Stimulated activated CD4-positive, alpha-beta T cell treated with anti-CD3 and anti-CD28 coated beads, Interleukin-12 subunit alpha, Interleukin-12 subunit beta, amount 100 ng/mL, for 4 hours (primary cell): ENCODE measurements around the gene STX5.
"Not testable (repeated sequence)": the region's sequence is repeated elsewhere in the genome, so short reads cannot be mapped to it uniquely, and the experiment has no call there.

Source experiments
- DNase-seq: peaks from one replicate; pipeline ENCODE4 v3.0.0-alpha.2; 2020

The STX5 gene

GRCh38 chr11:62854013-62854824 lies 22.4 kb upstream of the STX5 start:
- DNase-seq, result no peak

DNA sequence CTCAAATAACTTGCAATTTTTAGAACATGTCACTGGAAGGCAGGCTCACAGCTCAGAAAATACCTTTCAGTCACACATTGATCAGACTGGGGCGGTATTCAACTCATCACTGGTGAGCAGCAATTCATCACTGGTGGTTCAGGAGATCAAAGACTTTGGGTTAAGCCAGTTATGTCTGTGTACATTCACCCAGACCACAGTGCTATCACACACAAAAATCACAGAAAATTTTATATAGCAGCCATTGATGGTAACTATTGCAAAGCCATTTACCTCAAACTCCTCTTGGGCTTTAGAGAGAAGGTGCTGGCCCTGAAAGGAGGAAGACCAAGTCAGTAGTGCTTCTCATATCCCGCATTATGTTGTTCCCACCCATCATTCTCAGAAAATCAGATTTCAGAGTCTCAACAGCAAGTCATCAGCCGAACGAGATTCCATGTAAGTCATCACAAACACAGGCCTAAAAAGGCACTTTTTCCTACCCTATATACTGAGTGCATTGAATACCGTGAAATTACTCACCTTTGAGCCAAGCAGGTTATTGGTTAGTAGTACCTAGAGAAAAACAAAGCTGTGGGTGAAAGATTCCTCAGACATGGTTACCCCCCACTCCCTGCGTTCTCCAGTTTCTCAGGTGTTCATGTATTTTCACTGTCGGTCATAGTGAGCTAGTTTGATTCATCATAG lies 21.6 kb upstream of the STX5 start:
- no peak for DNase-seq

GRCh38 chr11:62852523-62853188 lies 20.8 kb upstream of the STX5 start:
- DNase-seq, result no peak

GRCh38 chr11:62851807-62852522 lies 20.1 kb upstream of the STX5 start:
- DNase-seq, result no peak

- no peak for DNase-seq
Observed at GRCh38 chr11:62850911-62851806, 19.3 kb upstream of the STX5 start.

GRCh38 chr11:62847767-62848314 lies 16.0 kb upstream of the STX5 start:
- no peak for DNase-seq

GRCh38 chr11:62846177-62846576 lies 14.3 kb upstream of the STX5 start:
- DNase-seq, result no peak

- no peak for DNase-seq
Observed at GRCh38 chr11:62844154-62844553, 12.3 kb upstream of the STX5 start.

DNA sequence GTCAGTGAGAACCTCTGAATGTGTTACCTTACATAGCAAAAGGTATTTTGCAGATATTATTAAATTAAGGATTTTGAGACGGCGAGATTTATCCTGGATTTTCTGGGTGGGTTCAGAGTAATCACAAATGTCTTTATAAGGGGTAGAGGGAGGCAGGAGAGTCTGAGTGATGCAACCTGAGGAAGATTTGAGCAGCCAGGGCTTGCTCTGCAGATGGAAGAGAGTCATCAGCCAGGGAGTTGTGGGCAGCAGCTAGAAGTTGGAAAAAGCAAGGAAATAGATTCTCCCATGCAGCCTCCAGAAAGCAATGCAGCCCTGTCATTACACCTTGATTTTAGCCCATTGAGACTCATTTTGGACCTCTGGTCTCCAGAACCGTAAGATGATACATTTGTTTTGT lies 11.6 kb upstream of the STX5 start:
- DNase-seq, result no peak

DNA sequence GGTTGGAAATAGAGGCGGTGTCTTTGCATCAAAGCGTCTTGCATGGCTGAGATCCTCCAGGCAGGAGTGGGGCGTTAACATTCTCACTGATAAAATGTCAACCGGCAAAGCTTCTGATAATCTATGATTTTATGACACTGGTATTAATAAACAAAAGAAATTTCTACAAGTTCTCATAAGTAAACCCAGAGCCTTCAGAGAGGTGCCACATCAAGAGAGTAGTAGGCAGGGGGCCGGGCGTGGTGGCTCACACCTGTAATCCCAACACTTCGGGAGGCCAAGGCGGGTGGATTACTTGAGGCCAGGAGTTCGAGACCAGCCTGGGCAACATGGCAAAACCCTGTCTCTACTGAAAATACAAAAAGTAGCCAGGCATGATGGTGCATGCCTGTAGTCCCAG lies 11.0 kb upstream of the STX5 start:
- DNase-seq, result not testable (repeated sequence)

- peak; percentile 61 for DNase-seq
Observed at GRCh38 chr11:62842171-62842741, 10.4 kb upstream of the STX5 start.

- peak; percentile 63 for DNase-seq
Observed at GRCh38 chr11:62841361-62842170, 9.7 kb upstream of the STX5 start.

DNA sequence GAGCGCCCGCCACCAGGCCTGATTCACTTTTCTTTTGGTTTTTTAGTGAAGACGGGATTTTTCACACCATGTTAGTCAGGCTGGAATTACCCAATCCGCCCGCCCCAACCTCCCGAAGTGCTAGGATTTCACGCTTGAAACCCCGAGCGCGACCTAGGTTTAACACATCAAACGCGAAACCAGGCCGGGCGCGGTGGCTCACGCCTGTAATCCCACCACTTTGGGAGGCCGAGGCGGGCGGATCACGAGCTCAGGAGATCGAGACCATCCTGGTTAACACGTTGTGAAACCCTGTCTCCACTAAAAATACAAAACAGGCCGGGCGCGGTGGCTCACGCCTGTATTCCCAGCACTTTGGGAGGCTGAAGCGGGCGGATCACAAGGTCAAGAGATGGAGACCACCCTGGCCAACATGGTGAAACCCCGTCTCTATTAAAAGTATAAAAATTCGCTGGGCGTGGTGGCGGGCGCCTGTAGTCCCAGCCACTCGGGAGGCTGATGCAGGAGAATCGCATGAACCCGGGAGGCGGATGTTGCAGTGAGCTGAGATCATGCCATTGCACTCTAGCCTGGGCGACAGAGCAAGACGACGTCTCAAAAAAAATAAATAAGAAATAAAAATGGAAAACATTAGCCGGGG lies 9.0 kb upstream of the STX5 start:
- peak; percentile 75 for DNase-seq

DNA sequence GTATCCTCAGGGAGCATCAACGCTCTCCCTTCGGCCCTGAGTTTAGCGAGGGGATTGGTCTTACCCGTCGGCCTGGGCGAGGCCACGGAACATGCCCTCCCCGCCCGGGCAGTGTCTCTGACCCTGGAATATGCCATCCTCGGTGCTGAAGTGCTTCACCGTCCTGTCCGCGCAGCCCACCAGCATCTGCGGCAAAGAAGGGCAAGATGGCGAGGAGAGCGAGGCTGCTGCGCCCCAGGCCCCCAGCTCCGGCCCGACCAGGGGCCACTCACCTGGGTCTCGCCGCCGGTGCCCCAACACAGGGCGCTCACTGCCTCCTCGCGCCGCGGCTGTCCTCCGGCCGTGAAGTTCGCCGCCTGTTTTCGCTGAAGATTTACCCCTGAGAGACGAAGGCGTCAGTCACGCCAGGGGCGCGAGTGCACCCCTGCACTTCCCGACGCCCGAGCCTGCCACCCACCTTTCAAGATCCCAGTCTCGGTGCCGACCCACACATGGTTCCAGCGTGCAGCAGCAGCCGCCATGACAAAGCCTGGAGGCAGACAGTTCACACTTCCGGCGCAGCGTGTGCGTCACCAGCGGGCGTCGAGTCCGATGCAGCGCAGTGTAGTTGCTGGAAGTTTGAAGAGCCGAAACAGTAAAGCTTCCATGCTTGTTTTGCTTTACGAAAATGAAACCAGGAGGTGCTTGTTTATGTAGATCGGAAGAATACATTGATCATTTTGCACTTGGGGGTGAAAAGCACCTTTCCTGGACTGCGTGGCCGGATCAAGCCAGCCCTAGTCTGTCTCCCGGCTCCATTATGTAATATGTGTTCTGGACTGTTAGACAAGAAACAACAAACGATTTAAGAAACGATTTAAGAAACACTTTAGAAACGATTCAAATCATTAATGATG lies 7.4 kb upstream of the STX5 start, which contains the start of gene WDR74:
Gene WDR74 (minus strand): TSS at position 541 of the 896 bp plus-strand sequence. CDS start 20 bp downstream, at position 521.
- peak; percentile 87 for DNase-seq

DNA sequence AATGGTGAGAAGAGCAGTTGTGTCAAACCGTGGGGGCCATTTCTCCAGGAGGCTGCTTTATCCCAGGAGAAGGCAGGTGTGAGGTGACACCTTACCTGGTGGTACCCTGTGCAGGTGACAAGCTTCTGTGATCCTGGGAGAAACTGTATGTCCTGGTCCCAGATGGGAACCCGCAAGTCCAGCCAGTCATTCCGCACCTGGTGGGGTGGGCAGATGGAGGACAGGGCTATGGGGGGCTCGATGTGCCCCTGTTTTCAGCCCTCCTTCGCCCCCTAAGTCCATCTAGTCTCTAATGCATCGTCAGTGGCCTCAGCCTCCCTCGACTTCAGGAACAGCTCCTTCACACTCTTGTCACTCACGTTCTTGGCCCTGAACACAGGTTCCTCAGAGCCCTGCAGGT lies 3.5 kb upstream of the STX5 start:
- no peak for DNase-seq

- DNase-seq, result no peak
Observed at GRCh38 chr11:62832336-62833234, 734 bp upstream of the STX5 start, which contains the start of gene TEX54. TSS of gene TEX54 (minus strand) at chr11:62832841.

GRCh38 chr11:62830904-62831519 lies 839 bp downstream of the STX5 start:
- DNase-seq, result no peak
